ENCODE results near the gene PHETA2.
A peak's percentile ranks its signal among the peaks of the same experiment; 100 is the strongest.

PHETA2 gene

DNA sequence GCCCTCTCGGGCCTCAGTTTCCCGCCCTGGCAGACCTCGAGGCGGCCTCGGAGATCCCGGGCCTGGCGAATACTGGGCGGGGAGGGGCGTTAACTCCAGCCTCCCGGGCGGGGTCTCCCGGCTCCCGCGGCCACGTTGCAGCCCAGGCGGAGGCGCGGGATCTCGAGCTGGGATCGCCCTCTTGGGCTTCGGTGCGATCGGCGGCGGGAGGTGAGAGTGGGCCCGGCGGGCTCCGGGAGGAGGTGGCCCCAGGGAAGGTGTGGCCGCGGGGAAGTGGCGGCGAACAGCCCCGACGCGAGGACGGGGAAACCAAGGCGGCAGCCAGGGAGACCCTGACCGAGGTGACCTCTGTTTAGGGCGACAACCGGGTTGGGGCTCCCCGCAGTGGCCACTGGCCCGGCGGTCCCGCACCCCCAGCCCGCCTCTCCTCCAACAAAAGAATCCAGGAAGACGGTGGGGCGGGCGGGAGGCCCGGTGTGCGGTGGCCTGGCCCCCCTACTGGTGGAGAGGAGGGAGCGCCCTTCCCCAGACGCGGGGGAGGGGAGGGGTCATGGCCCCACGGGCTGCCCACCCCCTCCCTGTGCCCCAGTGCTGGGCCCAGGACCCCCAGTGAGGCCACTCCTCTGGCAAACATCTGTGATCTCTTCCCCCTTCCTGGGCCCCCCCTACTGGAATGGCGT lies at the start of gene PHETA2:
Gene PHETA2, plus strand, starts transcription at position 117 of the 680 bp plus-strand sequence. CDS start 3,046 bp downstream, outside the sequence.
- peak; percentile 74 for DNase-seq

- DNase-seq = no peak
Observed at GRCh38 chr22:42025421-42025820, 48.6 kb upstream of the PHETA2 start.

- DNase-seq = no peak
Observed at GRCh38 chr22:42026705-42027104, 47.3 kb upstream of the PHETA2 start.

- DNase-seq = no peak
Observed at GRCh38 chr22:42033263-42034181, 40.5 kb upstream of the PHETA2 start.

DNA sequence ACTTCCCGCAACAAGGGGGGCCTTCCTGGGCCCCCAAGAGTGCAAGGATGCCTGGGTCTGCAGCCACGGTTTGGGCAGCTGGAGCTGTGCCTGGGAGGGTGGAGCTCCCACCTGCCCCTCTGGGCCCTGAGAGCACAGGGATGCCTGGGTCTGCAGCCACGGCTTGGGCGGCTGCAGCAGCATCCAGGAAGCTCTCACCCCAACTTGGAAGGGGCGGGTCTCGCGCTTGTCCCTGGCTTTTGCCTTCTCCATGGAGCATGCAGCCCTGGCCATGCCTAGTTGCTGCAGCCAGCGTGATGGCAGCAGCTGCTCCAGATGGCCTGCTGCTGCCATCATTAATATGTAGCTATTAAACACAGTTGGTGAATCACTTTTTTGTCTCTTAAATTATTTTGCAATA lies 38.8 kb upstream of the PHETA2 start:
- DNase-seq = no peak

DNA sequence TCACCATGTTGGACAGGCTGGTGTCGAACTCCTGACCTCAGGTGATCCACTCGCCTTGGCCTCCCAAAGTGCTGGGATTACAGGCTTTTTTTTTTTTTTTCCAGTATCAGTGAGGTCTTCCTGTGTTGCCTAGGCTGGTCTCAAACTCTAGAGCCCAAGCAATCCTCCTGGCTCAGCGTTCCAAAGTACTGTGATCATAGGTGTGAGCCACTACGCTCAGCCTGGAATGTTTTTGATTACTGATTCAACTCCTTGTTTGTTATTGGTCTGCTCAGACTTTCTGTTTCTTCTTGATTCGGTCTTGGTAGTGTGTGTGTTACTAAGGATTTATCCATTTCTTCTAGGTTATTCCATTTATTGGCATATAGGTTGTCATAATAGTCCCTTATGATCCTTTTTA lies 34.8 kb upstream of the PHETA2 start:
- DNase-seq = no peak

DNA sequence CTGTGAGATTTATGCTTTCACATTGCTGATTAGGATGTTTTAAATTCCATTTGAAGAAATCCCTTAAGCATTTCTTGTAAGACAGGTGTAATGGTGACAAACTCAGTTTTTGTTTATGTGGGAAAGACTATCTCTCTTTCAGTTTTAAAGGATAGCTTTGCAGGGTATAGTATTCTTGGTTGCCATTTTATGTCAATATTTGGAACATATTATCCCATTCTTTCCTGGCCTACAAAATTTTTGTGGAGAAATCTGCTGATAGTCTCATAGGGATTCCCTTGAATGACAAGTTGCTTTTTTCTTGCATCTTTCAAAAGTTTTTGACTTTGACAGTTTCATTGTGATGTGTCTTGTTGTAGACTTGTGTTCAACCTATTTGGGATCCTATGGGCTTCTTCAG lies 32.3 kb upstream of the PHETA2 start:
- DNase-seq = no peak

GRCh38 chr22:42050641-42051180 lies 23.3 kb upstream of the PHETA2 start:
- no peak for DNase-seq

DNA sequence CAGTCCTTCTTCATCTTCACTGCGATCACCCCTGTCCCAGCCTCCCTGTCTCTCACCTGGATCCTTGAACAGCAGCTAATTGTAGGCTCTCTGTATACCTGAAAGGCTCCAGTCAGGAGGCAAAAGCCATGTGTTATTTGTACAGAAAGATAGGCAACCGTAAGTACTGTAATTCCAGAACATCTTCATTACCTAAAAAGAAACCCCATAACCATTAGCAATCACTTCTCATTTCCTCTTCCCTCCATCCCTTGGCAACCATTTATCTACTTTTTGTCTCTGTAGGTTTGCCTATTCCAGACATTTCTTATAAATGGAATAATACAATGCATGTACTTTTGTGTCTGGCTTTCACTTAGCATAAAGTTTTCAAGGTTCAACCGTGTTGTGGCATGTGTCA lies 21.3 kb upstream of the PHETA2 start:
- no peak for DNase-seq

DNA sequence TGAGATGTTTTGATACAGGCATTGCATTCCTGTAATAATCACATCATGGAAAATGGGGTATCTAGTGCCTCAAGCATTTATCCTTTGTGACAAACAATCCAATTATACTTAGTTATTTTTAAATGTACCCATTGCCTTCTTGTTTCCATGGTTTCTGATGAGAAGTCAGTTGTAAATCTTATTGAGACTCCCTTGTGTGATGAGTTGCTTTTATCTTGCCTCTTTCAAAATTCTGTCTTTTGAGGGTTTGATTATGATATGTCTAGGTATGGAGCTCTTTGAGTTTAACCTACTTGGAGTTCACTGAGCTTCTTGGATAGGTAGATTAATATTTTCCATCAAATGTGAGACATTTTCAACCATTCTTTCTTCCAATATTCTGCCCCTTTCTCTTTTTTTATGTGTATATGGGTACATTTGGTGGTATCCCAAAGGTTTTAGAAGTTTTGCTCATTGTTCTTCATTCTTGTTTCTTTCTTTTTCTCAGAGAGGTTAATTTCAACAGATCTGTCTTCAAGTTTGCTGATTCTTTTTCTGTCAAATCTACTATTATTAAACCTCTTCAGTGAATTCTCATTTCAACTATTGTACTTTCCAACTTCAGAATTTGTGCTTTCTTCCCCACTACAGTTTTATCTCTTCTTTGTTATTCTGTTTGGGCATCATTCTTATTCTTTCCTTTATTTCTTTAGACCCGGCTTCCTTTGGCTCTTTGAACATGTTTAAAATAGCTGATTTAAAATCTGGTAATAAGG lies 17.1 kb upstream of the PHETA2 start:
- no peak for DNase-seq

- no peak for DNase-seq
Observed at GRCh38 chr22:42060489-42060888, 13.6 kb upstream of the PHETA2 start.

GRCh38 chr22:42061041-42061440 lies 13.0 kb upstream of the PHETA2 start:
- no peak for DNase-seq

GRCh38 chr22:42062506-42063170 lies 11.4 kb upstream of the PHETA2 start:
- no peak for DNase-seq

- no peak for DNase-seq
Observed at GRCh38 chr22:42064629-42065028, 9.4 kb upstream of the PHETA2 start.

DNA sequence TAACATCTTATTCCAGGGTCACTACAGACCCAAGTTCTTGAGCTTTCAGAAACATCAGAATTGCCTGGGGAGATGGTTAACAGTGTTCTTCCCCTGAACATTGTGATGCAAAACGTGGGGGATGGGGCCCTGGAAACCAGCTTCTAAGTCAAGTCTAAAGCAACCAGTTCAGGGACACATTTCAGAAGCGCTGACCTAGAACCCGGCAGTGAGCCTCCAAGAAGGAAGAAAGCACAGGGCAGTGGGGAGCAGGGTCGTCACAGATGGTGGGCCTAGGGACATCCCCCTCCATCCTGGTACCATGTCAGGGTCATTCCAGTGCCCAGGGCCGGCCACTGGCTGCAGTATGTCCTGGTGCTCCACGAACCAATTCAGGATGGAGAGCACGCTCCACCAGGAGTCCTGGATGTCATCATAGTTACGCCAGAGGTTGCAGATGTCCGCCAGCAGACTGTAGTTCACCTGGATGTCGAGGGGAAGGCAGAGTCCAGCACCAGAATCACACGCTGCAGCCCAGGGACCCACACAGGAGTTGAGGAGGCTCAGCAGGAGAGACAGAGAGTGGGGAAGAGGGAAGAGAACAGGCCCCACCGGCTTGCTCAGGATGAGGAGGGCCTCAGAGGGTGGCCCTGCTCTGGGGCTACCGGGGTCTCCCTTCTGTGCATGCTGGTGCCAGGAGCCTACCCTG lies 8.5 kb upstream of the PHETA2 start:
- DNase-seq = no peak

- no peak for DNase-seq
Observed at GRCh38 chr22:42066126-42066761, 7.8 kb upstream of the PHETA2 start.

DNA sequence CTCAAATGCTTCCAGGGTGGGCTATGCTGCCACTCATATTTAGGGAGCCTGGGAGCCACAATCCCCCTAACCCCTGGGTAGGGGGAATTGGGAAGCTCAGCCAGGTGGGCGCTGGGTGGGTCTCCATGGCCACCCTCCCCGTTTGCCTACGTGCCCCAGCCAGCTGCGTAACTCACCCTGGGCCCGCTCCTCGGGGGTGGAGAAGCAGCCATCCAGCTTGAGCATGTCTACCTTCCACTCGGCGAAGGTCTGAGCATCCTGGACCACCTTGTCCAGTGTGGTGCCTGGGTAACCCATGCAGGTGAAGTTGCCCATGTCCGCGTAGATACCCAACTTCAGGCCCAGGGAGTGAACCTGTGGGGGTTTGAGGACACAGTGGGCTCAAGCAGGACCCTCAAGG lies 7.1 kb upstream of the PHETA2 start:
- DNase-seq = no peak

GRCh38 chr22:42067671-42068251 lies 6.3 kb upstream of the PHETA2 start:
- no peak for DNase-seq

DNA sequence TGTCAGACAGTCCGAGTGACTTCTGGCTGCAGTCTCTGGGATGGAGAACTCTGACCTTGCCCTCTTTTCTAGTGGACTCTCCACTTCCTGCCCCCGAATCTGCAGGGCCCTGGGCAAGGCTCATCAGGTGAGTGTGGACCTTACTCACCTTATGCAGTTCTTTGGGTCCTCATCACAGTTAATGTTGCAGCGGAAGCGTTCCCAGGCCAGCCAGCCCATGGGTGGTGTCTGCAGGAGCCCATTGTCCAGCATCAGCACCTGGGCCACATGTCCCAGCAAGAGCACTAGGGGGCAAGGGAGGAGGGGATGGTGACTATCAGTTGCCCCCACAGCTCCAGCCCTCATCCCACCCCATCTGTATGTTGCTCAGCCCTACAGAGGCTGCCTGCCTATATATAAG lies 5.8 kb upstream of the PHETA2 start:
- no peak for DNase-seq

DNA sequence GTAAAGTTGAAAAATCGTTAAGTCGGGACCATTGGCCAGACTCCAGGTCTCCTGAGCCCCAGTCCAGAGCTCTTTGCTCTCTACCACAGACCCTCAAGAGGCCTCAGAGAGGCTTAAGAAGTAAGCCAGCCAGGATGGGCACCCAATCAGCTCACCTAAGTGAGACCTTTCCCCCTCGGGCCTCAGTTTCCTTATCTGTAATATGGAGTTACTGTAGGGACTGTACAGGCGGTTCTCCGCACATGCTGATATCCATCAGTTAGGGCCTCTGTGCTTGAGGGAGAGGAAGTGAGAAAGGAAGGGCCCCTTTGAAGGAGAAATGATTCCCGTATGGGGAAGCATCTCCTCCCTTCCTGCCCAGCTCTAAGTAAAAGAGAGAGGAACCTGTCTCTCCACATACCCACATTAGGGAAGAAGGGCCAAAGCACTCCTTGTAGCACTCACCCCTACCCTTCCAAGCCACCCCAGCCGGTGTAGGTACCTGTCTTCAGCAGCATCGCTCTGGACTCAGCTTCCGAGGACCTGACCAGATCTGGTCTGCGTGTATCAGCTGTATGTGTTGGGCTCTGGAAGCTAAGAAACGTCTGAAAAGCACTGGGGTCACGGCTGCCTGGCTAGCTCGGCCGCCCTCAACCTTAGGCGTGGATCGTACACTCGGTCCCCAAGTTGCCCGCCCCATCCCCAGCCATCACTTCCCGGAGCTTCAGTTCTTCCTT lies 4.1 kb upstream of the PHETA2 start:
- DNase-seq = peak; percentile 54

Measured in hematopoietic multipotent progenitor cell treated with erythropoietin and hydrocortisone succinate and interleukin-3 and kit ligand, for 4 days (in vitro differentiated cells).